NCI-H524 treated with DMSO at 0.1 percent for 48 hours (cell line): ENCODE results near the gene NPAS2.

Source experiments
- DNase-seq: peaks from one replicate; lab custom pipeline; 2025; lab: John Stamatoyannopoulos, UW

NPAS2 gene

GRCh38 chr2:100793982-100794381 is 26.0 kb upstream of the NPAS2 start:
- DNase-seq, result no peak

GRCh38 chr2:100796499-100797100 is 23.3 kb upstream of the NPAS2 start:
- no peak for DNase-seq

- no peak for DNase-seq
Observed at GRCh38 chr2:100799686-100800085, 20.3 kb upstream of the NPAS2 start.

GRCh38 chr2:100800915-100801314 is 19.0 kb upstream of the NPAS2 start:
- no peak for DNase-seq

- no peak for DNase-seq
Observed at GRCh38 chr2:100801402-100801801, 18.5 kb upstream of the NPAS2 start.

GRCh38 chr2:100802066-100802465 is 17.9 kb upstream of the NPAS2 start:
- DNase-seq, result no peak

- DNase-seq, result no peak
Observed at GRCh38 chr2:100803334-100803733, 16.6 kb upstream of the NPAS2 start.

- DNase-seq, result no peak
Observed at GRCh38 chr2:100806550-100806949, 13.4 kb upstream of the NPAS2 start.

- DNase-seq, result no peak
Observed at GRCh38 chr2:100807707-100808106, 12.2 kb upstream of the NPAS2 start.

- DNase-seq, result no peak
Observed at GRCh38 chr2:100808582-100808981, 11.4 kb upstream of the NPAS2 start.

- no peak for DNase-seq
Observed at GRCh38 chr2:100809506-100809905, 10.4 kb upstream of the NPAS2 start.

- no peak for DNase-seq
Observed at GRCh38 chr2:100810603-100811145, 9.3 kb upstream of the NPAS2 start.

GRCh38 chr2:100812116-100812515 is 7.8 kb upstream of the NPAS2 start:
- DNase-seq, result no peak

- no peak for DNase-seq
Observed at GRCh38 chr2:100812573-100812972, 7.4 kb upstream of the NPAS2 start.

GRCh38 chr2:100813527-100813926 is 6.4 kb upstream of the NPAS2 start:
- DNase-seq, result no peak

- DNase-seq, result no peak
Observed at GRCh38 chr2:100814043-100814442, 5.9 kb upstream of the NPAS2 start.

GRCh38 chr2:100814453-100814852 is 5.5 kb upstream of the NPAS2 start:
- DNase-seq, result no peak

GRCh38 chr2:100817388-100817985 is 2.5 kb upstream of the NPAS2 start:
- DNase-seq, result no peak

- DNase-seq, result no peak
Observed at GRCh38 chr2:100818003-100818605, 1.8 kb upstream of the NPAS2 start.

GRCh38 chr2:100818606-100819369 is 1.2 kb upstream of the NPAS2 start:
- DNase-seq, result no peak

GRCh38 chr2:100820273-100820522 is 259 bp downstream of the NPAS2 start:
- no peak for DNase-seq

- no peak for DNase-seq
Observed at GRCh38 chr2:100820523-100821254, 750 bp downstream of the NPAS2 start.
